ENCODE results near the gene OR10X1.

OR10X1 gene

GRCh38 chr1:158583962-158584361, 4.3 kb upstream of the OR10X1 start:
- TF ChIP-seq CTCF (IDR thresholded peaks at IDR 0.05) = no peak
- Histone ChIP-seq H3K27ac (no peak overlapping the region), H3K4me3 (no peak overlapping the region)
- no peak for DNase-seq (ENCODE audit: low spot score)

- DNase-seq (ENCODE audit: low spot score) = no peak
- Histone ChIP-seq H3K4me3 (no peak overlapping the region), H3K27ac (no peak overlapping the region)
- TF ChIP-seq CTCF (IDR thresholded peaks at IDR 0.05) = no peak
Observed at GRCh38 chr1:158577561-158577960, 2.1 kb downstream of the OR10X1 start.

GRCh38 chr1:158572226-158572625, 7.5 kb downstream of the OR10X1 start:
- DNase-seq (ENCODE audit: low spot score) = no peak
- Histone ChIP-seq H3K4me3 (no peak overlapping the region), H3K27ac (no peak overlapping the region)
- TF ChIP-seq CTCF (IDR thresholded peaks at IDR 0.05) = no peak

- TF ChIP-seq CTCF (IDR thresholded peaks at IDR 0.05) = no peak
- Histone ChIP-seq H3K4me3 (no peak within 1 kb of the TSS), H3K27ac (no peak within 1 kb of the TSS)
- no peak for DNase-seq (ENCODE audit: low spot score)
Observed at GRCh38 chr1:158570480-158570879, 9.2 kb downstream of the OR10X1 start, which contains the start of gene OR6P1. Gene OR6P1 (minus strand): TSS chr1:158570580. CDS start chr1:158563604, 6,976 bp downstream.

- no peak for TF ChIP-seq CTCF (IDR thresholded peaks at IDR 0.05)
- no peak for DNase-seq (ENCODE audit: low spot score)
- no peak overlapping the region for H3K27ac ChIP-seq
- no peak overlapping the region for H3K4me3 ChIP-seq
Observed at GRCh38 chr1:158564608-158565007, 15.1 kb downstream of the OR10X1 start.

GRCh38 chr1:158563853-158564252, 15.8 kb downstream of the OR10X1 start:
- H3K27ac ChIP-seq = no peak overlapping the region
- no peak overlapping the region for H3K4me3 ChIP-seq
- no peak for DNase-seq (ENCODE audit: low spot score)
- TF ChIP-seq CTCF (IDR thresholded peaks at IDR 0.05) = no peak

- DNase-seq (ENCODE audit: low spot score) = no peak
- TF ChIP-seq CTCF (IDR thresholded peaks at IDR 0.05) = no peak
- no peak overlapping the region for H3K4me3 ChIP-seq
- no peak overlapping the region for H3K27ac ChIP-seq
Observed at GRCh38 chr1:158559696-158560095, 20.0 kb downstream of the OR10X1 start.

Measured in coronary artery (tissue), 2 donors.